Prostate gland (tissue), 2 donors: Measurements from ENCODE around the gene GASK1A.

ENCODE experiments used
- POLR2A ChIP-seq: fragments of 450-650 bp; IDR thresholded peaks from one replicate; pipeline ENCODE4 v1.6.1; 2016; ENCODE audit warnings: antibody characterized with exemption, mild to moderate bottlenecking
- POLR2AphosphoS5 ChIP-seq: sonication (generic); formaldehyde crosslinking; IDR thresholded peaks from one replicate; pipeline ENCODE4 v1.6.1; 2017; ENCODE audit warnings: antibody characterized with exemption
- TF ChIP-seq, protein P1 (sequence below), 4 experiments: fragments of 200-600 bp in 2 of 4; fragments of 450-650 bp in 2 of 4; sonication (generic) in 2 of 4; IDR thresholded peaks; 1 replicate in 3 of 4; 2 replicates in 1 of 4; pipeline ENCODE4 v1.5.1; 2016 to 2019; ENCODE audit warnings: antibody characterized with exemption in 4 of 4, mild to moderate bottlenecking in 2 of 4, moderate library complexity in 2 of 4

DNA sequence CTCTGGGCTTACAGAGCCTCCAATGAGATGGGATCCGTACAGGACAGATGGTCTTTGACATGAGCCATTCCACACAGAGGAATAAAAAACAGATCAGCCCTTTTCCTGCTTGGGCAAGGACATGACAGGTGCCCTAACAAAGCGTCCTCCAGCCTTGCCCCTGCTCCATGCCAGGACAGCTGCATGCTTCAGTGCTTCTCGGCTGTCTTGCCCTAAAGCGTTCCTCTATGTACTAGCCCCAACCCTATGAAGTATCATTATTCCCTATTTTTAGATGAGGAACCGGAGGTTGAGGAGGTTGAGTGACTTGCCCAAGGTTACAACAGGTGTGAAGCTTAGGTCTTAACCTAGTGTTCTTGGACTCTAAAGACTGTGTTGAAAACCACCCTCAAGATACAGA, 116.3 kb downstream of the GASK1A start:
- TF ChIP-seq, protein P1, sequence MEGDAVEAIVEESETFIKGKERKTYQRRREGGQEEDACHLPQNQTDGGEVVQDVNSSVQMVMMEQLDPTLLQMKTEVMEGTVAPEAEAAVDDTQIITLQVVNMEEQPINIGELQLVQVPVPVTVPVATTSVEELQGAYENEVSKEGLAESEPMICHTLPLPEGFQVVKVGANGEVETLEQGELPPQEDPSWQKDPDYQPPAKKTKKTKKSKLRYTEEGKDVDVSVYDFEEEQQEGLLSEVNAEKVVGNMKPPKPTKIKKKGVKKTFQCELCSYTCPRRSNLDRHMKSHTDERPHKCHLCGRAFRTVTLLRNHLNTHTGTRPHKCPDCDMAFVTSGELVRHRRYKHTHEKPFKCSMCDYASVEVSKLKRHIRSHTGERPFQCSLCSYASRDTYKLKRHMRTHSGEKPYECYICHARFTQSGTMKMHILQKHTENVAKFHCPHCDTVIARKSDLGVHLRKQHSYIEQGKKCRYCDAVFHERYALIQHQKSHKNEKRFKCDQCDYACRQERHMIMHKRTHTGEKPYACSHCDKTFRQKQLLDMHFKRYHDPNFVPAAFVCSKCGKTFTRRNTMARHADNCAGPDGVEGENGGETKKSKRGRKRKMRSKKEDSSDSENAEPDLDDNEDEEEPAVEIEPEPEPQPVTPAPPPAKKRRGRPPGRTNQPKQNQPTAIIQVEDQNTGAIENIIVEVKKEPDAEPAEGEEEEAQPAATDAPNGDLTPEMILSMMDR (IDR thresholded peaks at IDR 0.05), result no peak
- TF ChIP-seq POLR2A, result no peak
- no peak for TF ChIP-seq POLR2AphosphoS5
